ENCODE measurements around the gene TMBIM1.
"Not testable (repeated sequence)": the region's sequence is repeated elsewhere in the genome, so short reads cannot be mapped to it uniquely, and the experiment has no call there.

TMBIM1 gene

DNA sequence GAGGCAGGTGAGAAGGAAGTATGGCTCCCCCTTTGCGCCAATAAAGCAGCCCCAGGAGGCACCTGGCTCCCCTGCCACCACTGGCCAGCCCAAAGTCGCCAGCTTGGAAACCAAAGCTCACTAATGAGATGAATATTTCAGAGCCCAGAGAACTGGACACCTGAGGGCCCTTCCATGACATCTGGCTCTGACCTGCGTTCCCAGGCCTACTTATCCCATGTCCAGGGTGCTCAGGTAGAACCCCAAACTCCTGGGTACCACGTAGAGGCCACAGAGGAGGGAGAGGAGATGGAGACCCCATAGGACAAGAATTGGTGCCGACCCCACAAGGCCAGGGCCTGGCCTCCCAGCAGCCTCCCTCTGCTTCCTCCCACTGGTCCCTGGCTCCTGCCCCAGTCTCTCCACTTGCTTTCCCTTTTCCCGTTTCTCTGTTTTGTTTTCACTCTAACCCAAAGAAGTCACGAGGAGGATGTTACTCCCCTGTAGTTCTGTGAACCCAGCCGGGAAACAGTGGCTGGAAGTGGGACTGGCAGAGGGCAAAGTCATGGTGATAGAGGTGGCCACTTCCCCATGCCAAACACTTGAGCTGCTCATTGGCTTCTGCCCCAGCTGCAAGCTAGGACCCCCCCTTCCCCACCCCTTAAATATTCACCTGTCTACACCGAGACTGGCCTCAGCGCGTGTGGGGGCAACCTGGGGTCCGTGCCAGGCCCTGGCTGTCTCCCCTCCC lies 820 bp downstream of the TMBIM1 start:
- DNase-seq (ENCODE audit: low read depth, low spot score): no peak

DNA sequence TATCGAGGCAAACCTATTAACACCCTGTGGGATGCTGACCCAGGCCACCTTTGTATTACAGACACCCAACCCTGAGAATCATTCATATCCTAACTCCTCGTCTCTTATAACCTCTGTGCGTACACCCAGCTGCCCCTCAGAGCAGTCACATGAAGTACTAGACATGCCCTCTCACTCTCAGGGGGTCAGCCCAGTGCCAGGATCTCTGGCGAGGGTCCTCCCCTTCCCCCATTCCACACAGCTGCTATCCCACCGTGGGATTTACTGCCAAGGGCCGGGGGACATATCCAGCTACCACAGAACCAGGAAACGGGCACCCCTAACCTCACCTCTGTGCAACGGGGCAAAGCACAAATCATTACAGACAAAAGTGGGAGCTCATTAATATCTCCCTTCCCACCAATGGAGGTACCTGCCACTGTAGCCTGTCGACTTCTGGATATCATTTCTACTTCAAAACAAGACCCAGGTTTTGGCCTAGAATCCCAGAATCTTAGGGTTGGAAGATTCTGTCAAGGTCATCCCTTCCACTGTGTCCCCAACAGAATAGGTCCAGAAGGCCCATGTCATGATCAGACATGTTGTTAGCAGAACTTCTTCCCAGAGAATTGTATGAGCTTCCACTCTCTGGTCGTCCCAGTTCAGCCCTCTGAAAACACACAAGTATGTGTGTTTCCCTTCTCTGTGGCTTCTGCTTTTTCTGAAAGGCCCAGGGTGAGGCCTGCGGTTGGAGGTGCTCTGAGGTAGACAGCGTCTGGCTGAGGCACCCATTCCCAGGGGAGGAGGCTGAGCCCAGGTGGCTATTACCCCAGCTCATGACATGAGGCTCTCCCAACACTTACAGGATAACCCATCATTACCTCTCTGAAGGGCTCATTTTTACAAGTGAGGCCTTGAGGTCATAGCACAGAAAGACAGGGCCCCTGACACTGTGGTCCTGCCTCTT lies 1.7 kb downstream of the TMBIM1 start:
- DNase-seq (ENCODE audit: low read depth, low spot score): no peak

DNA sequence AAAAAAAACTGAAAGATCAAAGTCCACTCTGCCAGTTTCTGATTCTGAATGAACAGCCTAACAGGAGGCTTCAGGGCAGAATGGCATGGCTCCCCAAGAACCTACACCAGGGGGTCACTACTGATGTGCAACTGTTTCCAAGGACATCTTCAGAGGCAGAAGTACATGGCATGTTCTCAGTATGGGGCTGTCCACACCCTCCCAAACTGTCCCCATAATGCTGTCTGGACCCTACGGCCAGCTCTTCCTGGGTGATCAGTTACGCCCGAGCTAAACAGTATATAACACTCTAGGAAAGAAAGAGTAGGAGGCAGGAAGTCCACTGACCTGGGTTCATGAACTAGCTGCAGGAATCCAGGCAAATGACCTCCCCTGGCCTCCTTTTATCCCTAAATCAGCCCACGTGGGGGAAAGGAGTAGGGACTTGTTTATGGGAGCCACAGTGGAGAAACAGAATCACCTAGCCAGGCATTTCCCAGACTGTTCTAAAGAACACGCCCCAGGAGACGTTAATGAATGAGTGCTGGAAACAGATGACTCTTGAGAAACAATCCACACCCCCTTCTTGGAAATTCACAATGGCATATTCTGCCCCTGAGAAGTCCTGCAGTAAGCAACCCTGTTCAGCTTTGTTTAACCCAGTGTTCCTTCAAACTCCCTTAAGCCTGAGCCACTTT lies 2.5 kb downstream of the TMBIM1 start:
- no peak for DNase-seq (ENCODE audit: low read depth, low spot score)

DNA sequence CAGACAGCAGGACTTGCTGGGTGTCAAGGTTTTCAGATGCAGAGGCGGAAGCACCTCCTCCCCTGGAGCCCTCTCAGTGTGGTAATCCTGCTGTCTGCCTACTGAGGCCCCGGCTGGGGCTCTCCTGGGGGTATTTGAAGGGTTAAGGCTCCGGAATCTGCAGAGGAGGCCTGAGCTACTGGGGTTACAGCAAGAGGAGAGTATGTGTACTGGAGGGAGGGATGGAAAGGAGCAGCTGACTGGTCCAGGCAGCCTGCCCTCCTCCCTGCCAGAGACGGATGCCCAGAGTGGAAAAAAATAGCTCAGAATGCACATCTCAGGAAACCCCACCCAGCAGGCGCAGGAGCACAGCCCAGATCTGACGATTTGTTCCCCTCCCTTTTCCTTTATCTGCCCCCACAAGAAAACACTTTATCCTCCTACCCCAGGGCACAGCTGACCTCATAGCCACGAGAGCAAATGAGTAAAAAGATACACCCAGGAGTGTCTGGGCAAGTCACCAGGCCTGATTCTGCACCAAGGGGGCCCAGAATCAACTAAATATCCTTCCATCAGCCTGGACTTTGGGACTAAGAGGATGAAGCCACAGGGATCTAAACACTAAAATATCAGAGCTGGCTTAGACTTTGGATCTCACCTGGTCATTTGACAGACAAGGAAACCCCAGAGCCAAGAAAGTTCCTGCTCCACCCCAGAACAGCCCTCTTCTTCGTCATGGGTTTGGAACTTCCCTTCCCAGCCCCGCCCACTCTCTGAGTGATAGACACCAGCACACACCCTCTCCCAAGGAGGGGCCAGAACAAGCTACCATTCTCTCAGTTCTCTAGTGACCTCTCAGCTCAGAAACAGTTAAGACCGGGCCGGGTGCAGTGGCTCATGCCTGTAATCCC lies 5.5 kb downstream of the TMBIM1 start:
- peak; percentile 48 for DNase-seq (ENCODE audit: low read depth, low spot score)

DNA sequence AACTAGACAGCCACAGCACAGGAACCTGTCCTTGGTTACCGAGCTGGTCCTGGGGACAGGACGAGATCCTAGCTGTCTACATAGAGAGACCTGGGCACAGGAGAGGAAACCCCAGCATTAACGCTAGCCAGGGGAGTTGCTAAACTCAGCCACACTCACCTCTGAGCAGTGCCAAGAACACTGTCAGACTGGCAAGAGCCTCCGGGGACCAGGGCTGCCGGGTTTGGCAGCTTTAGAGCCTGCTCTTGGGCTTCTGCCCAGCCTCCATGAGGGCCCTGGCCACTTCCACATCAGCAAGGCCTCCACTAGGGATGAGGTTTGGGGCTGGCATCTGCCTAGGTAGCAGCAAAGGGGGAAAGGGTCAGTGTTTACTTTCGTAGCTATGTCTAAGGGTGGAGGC lies 6.7 kb downstream of the TMBIM1 start:
- DNase-seq (ENCODE audit: low read depth, low spot score): no peak

DNA sequence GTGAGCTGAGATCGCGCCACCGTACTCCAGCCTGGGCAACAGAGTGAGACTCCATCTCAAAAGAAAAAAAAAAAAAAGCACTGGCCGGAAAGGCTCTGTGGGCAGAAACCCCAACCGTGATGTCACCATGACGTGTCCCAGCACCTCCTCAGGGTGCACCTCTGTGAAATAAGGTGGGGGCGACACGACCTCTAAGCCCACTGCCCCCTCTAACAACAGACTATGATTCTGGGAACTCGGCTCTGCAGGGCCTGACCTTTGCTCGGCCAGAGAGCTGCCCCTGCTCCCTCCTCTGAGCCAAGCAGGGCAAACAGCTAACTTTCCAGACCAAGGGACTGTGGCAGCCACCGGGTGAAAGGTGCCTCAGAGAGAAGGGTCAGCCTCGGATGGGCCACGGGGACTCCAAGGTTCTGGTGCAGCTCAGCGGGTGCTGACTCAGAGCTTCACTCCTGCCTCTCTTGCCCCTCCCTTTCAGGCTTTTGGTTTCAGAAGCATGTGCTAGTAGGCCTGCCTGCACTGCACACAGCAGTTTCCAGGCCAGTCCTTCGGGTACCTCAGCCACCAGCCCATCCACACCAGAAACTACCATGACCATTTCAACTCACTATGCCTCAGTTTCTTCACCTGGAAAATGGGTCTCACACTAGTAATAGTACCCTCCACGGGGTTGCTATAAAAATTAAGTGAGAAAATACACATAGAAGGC lies 8.0 kb downstream of the TMBIM1 start:
- no peak for DNase-seq (ENCODE audit: low read depth, low spot score)

- DNase-seq (ENCODE audit: low read depth, low spot score): no peak
Observed at GRCh38 chr2:218282173-218282991, 9.9 kb downstream of the TMBIM1 start.

- no peak for DNase-seq (ENCODE audit: low read depth, low spot score)
Observed at GRCh38 chr2:218281449-218281848, 10.9 kb downstream of the TMBIM1 start.

DNA sequence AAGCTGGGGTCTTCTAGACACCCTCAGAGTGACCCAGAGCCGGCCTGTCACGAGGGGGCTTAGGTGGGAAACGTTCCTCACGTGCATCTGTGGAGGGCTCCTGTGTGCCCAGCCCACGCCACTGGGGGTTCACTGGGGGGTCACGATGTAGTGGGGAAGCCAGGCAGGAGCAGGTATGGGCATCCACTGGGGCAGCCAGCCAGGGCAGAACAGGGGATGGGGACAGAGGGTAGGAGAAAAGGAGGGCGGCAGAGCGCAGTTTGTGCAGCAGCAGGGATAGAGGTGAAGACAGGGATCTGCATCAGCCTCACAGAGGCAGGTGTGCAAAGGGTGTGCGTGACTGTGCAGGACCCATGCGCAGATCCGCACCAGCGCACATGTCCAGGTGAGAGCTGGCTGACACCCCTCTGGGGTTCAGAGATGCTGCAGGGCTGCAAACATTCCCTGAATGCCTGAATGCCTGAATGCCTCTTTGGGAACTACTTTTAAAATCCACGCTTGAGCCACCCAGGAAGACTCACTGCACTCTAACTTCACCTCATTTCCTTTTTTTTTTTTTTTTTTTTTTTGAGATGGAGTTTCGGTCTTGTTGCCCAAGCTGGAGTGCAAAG lies 11.9 kb downstream of the TMBIM1 start:
- no peak for DNase-seq (ENCODE audit: low read depth, low spot score)

DNA sequence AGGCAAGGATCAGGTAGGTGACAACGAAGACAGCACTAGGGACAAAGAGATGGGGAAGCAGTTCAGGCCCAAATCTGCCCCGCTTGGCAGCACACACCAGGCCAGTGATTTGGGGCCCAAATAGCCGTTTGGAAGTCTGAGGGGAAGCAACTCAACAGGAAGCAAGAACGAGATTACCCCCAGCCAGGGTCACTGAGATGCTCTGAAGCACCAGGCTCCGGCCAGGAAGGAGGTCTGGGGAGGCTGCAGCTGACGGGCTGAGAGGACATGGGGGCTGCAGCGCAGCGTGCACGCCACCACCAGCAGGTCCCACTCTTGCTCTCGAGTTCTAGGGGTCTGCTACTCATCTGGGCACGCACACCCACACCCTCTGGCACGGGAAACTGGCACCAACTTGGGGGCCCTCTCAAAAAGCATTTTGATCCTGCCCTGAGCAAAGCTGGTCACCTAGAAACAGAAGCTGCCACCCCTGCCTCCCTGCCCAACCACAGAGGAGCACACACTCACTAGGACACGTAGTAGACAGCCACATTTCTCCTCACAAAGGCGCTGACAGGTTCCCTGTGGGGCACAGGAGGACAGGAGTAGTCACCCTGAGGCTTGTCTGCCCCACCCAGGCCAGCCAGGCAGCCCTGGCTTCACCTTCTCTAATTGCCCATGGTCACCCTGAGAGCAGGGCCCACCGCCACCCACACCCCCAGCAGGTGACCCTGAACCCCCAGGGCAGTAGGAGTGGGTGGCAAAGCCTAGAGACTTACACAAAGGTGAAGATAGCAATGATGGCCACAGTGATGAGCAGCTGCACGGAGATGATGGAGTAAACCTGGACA lies 13.6 kb downstream of the TMBIM1 start:
- no peak for DNase-seq (ENCODE audit: low read depth, low spot score)

- no peak for DNase-seq (ENCODE audit: low read depth, low spot score)
Observed at GRCh38 chr2:218277921-218278320, 14.4 kb downstream of the TMBIM1 start.

GRCh38 chr2:218276986-218277755 lies 15.1 kb downstream of the TMBIM1 start:
- no peak for DNase-seq (ENCODE audit: low read depth, low spot score)

GRCh38 chr2:218275371-218276072 lies 16.8 kb downstream of the TMBIM1 start:
- no peak for DNase-seq (ENCODE audit: low read depth, low spot score)

- no peak for DNase-seq (ENCODE audit: low read depth, low spot score)
Observed at GRCh38 chr2:218274586-218274985, 17.7 kb downstream of the TMBIM1 start.

GRCh38 chr2:218273908-218274249 lies 18.4 kb downstream of the TMBIM1 start:
- DNase-seq (ENCODE audit: low read depth, low spot score): no peak

DNA sequence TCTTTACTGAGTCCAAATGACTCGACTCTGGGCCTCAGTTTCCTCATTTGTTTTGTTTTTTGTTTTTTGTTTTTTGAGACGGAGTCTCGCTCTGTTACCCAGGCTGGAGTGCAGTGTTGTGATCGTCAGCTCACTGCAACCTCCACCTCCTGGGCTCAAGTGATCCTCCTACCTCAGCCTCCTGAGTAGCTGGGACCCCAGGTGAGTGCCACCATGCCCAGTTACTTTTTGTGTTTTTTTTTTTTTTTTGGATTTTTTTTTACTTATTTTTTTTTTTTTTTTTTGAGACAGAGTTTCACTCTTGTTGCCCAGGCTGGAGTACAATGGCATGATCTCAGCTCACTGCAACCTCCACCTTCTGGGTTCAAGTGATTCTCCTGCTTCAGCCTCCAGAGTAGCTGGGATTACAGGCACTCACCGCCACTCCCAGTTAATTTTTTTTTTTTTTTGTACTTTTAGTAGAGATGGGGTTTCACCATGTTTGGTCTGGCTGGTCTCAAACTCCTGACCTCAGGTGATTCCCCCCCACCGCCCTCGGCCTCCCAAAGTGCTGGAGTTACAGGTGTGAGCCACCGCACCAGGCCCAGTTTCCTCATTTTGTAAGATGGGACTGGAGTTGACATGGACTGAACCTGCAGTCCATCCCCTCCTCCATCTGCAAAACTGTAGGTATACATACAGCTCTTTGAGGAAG lies 18.9 kb downstream of the TMBIM1 start:
- DNase-seq (ENCODE audit: low read depth, low spot score): not testable (repeated sequence)

All from activated naive CD8-positive, alpha-beta T cell treated with anti-CD3 and anti-CD28 coated beads, Interleukin-2, amount 50 U/mL, for 16 hours (primary cell).